Fibroblast of the conjunctiva (primary cell): ENCODE results near the gene TUBA3D.
A peak's percentile ranks its signal among the peaks of the same experiment; 100 is the strongest.
"Not testable (repeated sequence)": the region's sequence is repeated elsewhere in the genome, so short reads cannot be mapped to it uniquely, and the experiment has no call there.

Experiments used
- DNase-seq: peaks from one replicate; pipeline ENCODE4 v3.0.0-alpha.2; 2010; ENCODE audit warnings: low read depth

Gene TUBA3D

GRCh38 chr2:131483981-131484820 lies 8.3 kb downstream of the TUBA3D start:
- DNase-seq, result not testable (repeated sequence)

GRCh38 chr2:131484906-131485460 lies 9.1 kb downstream of the TUBA3D start:
- not testable (repeated sequence) for DNase-seq

GRCh38 chr2:131486201-131486902 lies 10.4 kb downstream of the TUBA3D start:
- not testable (repeated sequence) for DNase-seq

- DNase-seq, result no peak
These were observed 12.6 kb downstream of the TUBA3D start for GRCh38 chr2:131488306-131489205.

GRCh38 chr2:131490616-131491468 lies 14.9 kb downstream of the TUBA3D start:
- DNase-seq, result peak; percentile 13

- not testable (repeated sequence) for DNase-seq
These were observed 15.5 kb downstream of the TUBA3D start for GRCh38 chr2:131491469-131491836.

- DNase-seq, result not testable (repeated sequence)
These were observed 16.1 kb downstream of the TUBA3D start, which contains the start of gene MZT2A for GRCh38 chr2:131492015-131492417. TSS of gene MZT2A (minus strand) at chr2:131492397. CDS start at chr2:131492376, 21 bp downstream.

GRCh38 chr2:131492418-131493198 lies 16.7 kb downstream of the TUBA3D start:
- peak; percentile 77 for DNase-seq

GRCh38 chr2:131493199-131493968 lies 17.5 kb downstream of the TUBA3D start:
- no peak for DNase-seq

- not testable (repeated sequence) for DNase-seq
These were observed 19.6 kb downstream of the TUBA3D start for GRCh38 chr2:131495506-131495905.

- not testable (repeated sequence) for DNase-seq
These were observed 22.5 kb downstream of the TUBA3D start for GRCh38 chr2:131498321-131498973.

- DNase-seq, result not testable (repeated sequence)
These were observed 27.7 kb downstream of the TUBA3D start for GRCh38 chr2:131503587-131503986.

GRCh38 chr2:131504082-131504750 lies 28.3 kb downstream of the TUBA3D start:
- not testable (repeated sequence) for DNase-seq

- DNase-seq, result no peak
These were observed 33.7 kb downstream of the TUBA3D start for GRCh38 chr2:131509615-131510014.

GRCh38 chr2:131511291-131511968 lies 35.5 kb downstream of the TUBA3D start:
- not testable (repeated sequence) for DNase-seq

GRCh38 chr2:131511969-131512870 lies 36.3 kb downstream of the TUBA3D start:
- not testable (repeated sequence) for DNase-seq
